Measurements from ENCODE around the gene OR8G5. TPM values are rescaled to one million over a fixed set of nuclear protein-coding genes. Genes with fewer than 3 reads are reported as not detected.

The OR8G5 gene
- total and polyA plus RNA-seq, 4 donors, result not detected

GRCh38 chr11:124311269-124311668 lies 55.1 kb downstream of the OR8G5 start (continued):
- TF ChIP-seq, protein P1, sequence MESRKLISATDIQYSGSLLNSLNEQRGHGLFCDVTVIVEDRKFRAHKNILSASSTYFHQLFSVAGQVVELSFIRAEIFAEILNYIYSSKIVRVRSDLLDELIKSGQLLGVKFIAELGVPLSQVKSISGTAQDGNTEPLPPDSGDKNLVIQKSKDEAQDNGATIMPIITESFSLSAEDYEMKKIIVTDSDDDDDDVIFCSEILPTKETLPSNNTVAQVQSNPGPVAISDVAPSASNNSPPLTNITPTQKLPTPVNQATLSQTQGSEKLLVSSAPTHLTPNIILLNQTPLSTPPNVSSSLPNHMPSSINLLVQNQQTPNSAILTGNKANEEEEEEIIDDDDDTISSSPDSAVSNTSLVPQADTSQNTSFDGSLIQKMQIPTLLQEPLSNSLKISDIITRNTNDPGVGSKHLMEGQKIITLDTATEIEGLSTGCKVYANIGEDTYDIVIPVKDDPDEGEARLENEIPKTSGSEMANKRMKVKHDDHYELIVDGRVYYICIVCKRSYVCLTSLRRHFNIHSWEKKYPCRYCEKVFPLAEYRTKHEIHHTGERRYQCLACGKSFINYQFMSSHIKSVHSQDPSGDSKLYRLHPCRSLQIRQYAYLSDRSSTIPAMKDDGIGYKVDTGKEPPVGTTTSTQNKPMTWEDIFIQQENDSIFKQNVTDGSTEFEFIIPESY (IDR thresholded peaks at IDR 0.05), result no peak
- TF ChIP-seq, protein P2, sequence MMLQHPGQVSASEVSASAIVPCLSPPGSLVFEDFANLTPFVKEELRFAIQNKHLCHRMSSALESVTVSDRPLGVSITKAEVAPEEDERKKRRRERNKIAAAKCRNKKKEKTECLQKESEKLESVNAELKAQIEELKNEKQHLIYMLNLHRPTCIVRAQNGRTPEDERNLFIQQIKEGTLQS (IDR thresholded peaks at IDR 0.05), result no peak
- TF ChIP-seq NR2F2 (IDR thresholded peaks at IDR 0.05) (no peak), FOXA2 (IDR thresholded peaks at IDR 0.05) (no peak), TAF1 (conservative IDR thresholded peaks at IDR 0.05) (no peak), MAX (IDR thresholded peaks at IDR 0.05) (no peak)

DNA sequence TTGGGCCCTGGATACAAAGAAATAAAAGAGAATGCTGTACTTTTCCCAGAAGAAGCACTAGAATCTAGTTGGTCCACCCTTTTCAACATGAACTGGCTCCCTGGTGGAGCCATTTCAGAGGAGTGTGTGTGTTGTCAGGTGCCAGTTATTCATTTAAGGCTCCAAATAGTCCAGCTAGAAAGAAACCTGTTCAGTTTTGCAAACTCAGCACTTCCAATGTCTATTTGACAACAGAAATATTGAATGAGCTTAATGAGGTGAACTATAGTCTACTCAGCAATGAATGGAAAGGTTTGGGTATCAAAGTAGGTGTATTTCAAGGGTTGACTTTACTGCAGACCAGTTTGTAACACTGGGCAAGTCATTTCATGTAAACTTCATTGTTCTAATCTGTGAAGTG lies 55.5 kb downstream of the OR8G5 start:
- H3K27ac ChIP-seq (ENCODE audit: low read depth in 1 of 2, low read length in 2 of 2), result no peak overlapping the region
- no peak for DNase-seq (ENCODE audit: low spot score)
- TF ChIP-seq GABPA (IDR thresholded peaks at IDR 0.05 in 1 of 2, conservative IDR thresholded peaks at IDR 0.05 in 1 of 2) (no peak), FOXA1 (IDR thresholded peaks at IDR 0.05) (no peak), HNF4A (conservative IDR thresholded peaks at IDR 0.05) (no peak), JUND (IDR thresholded peaks at IDR 0.05) (no peak), EGR1 (IDR thresholded peaks at IDR 0.05; ENCODE audit: low read depth in 2 of 2) (no peak), CTCF (IDR thresholded peaks at IDR 0.05; ENCODE audit: low read depth, low read length, missing input control) (no peak), RAD21 (IDR thresholded peaks at IDR 0.05) (no peak), SP1 (IDR thresholded peaks at IDR 0.05) (no peak), HNF4G (IDR thresholded peaks at IDR 0.05) (no peak), FOXA2 (IDR thresholded peaks at IDR 0.05) (no peak), YY1 (IDR thresholded peaks at IDR 0.05) (no peak)
- TF ChIP-seq, protein P3, sequence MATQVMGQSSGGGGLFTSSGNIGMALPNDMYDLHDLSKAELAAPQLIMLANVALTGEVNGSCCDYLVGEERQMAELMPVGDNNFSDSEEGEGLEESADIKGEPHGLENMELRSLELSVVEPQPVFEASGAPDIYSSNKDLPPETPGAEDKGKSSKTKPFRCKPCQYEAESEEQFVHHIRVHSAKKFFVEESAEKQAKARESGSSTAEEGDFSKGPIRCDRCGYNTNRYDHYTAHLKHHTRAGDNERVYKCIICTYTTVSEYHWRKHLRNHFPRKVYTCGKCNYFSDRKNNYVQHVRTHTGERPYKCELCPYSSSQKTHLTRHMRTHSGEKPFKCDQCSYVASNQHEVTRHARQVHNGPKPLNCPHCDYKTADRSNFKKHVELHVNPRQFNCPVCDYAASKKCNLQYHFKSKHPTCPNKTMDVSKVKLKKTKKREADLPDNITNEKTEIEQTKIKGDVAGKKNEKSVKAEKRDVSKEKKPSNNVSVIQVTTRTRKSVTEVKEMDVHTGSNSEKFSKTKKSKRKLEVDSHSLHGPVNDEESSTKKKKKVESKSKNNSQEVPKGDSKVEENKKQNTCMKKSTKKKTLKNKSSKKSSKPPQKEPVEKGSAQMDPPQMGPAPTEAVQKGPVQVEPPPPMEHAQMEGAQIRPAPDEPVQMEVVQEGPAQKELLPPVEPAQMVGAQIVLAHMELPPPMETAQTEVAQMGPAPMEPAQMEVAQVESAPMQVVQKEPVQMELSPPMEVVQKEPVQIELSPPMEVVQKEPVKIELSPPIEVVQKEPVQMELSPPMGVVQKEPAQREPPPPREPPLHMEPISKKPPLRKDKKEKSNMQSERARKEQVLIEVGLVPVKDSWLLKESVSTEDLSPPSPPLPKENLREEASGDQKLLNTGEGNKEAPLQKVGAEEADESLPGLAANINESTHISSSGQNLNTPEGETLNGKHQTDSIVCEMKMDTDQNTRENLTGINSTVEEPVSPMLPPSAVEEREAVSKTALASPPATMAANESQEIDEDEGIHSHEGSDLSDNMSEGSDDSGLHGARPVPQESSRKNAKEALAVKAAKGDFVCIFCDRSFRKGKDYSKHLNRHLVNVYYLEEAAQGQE (IDR thresholded peaks at IDR 0.05), result no peak
- TF ChIP-seq, protein P2 (IDR thresholded peaks at IDR 0.05), result no peak
- H3K36me3 ChIP-seq (ENCODE audit: control insufficient read depth in 4 of 4, insufficient read depth in 3 of 4, low read depth in 1 of 4, low read length in 3 of 4), result no peaks in the 10 kb centered on the region
- no peak overlapping the region for H3K4me3 ChIP-seq (ENCODE audit: low read depth in 1 of 3, low read length in 3 of 3)
- no peak overlapping the region for H3K9ac ChIP-seq (ENCODE audit: low read depth in 1 of 2, low read length in 2 of 2)
- H3K27me3 ChIP-seq (ENCODE audit: control insufficient read depth in 4 of 4, insufficient read depth in 4 of 4, low read length in 3 of 4), result peaks cover 0 to 3% (median 0%) of the 10 kb centered on the region in 4 donors
- H3K9me3 ChIP-seq (ENCODE audit: control insufficient read depth in 4 of 4, low read length in 3 of 4), result no peaks in the 10 kb centered on the region
- H3K4me1 ChIP-seq (ENCODE audit: control insufficient read depth in 4 of 4, insufficient read depth in 4 of 4, low read length in 3 of 4), result peaks cover 0 to 10% (median 4%) of the 10 kb centered on the region in 4 donors
